ENCODE results near the gene PDIK1L. TPM values are rescaled to one million over a fixed set of nuclear protein-coding genes. Genes with fewer than 3 reads are reported as not detected.
A peak's percentile ranks its signal among the peaks of the same experiment; 100 is the strongest.

The PDIK1L gene
- total and polyA plus RNA-seq, 4 donors, result 3.2 to 9.2 (median 4.8) TPM

GRCh38 chr1:26168410-26169197 is 57.0 kb downstream of the PDIK1L start, which contains the start of gene C1orf232:
Gene C1orf232, minus strand, starts transcription at chr1:26168963. Its CDS starts 464 bp downstream, at chr1:26168499.
- Histone ChIP-seq H3K27ac (ENCODE audit: low read depth in 1 of 2, low read length in 2 of 2) (peak within 1 kb of the TSS; percentile 60 to 82), H3K4me1 (ENCODE audit: control insufficient read depth in 4 of 4, insufficient read depth in 4 of 4, low read length in 3 of 4) (peaks cover 6 to 27% (median 13%) of the 10 kb centered on the region in 4 donors), H3K27me3 (ENCODE audit: control insufficient read depth in 4 of 4, insufficient read depth in 4 of 4, low read length in 3 of 4) (no peaks in the 10 kb centered on the region), H3K9me3 (ENCODE audit: control insufficient read depth in 4 of 4, low read length in 3 of 4) (no peaks in the 10 kb centered on the region), H3K9ac (ENCODE audit: low read depth in 1 of 2, low read length in 2 of 2) (peak within 1 kb of the TSS in 1 of 2 donors; percentile 90), H3K36me3 (ENCODE audit: control insufficient read depth in 4 of 4, insufficient read depth in 3 of 4, low read depth in 1 of 4, low read length in 3 of 4) (no peaks in the 10 kb centered on the region), H3K4me3 (ENCODE audit: low read depth in 1 of 3, low read length in 3 of 3) (peak within 1 kb of the TSS; percentile 59 to 90 (median 84))
- 78% methylated on average over 5 of the region's 5 CpGs for WGBS
- TF ChIP-seq ATF3 (IDR thresholded peaks at IDR 0.05) (no peak), REST (IDR thresholded peaks at IDR 0.05) (no peak), TAF1 (conservative IDR thresholded peaks at IDR 0.05) (no peak), FOXA2 (IDR thresholded peaks at IDR 0.05) (no peak), EGR1 (IDR thresholded peaks at IDR 0.05; ENCODE audit: low read depth in 2 of 2) (no peak), ZBTB33 (IDR thresholded peaks at IDR 0.05) (no peak), NR2F2 (IDR thresholded peaks at IDR 0.05) (no peak), HNF4G (IDR thresholded peaks at IDR 0.05) (no peak), YY1 (IDR thresholded peaks at IDR 0.05) (no peak)
- no peak for DNase-seq (ENCODE audit: low spot score)

GRCh38 chr1:26169198-26169554 is 57.6 kb downstream of the PDIK1L start:
- no peaks in the 10 kb centered on the region for H3K36me3 ChIP-seq (ENCODE audit: control insufficient read depth in 4 of 4, insufficient read depth in 3 of 4, low read depth in 1 of 4, low read length in 3 of 4)
- peaks cover 6 to 22% (median 10%) of the 10 kb centered on the region in 4 donors for H3K4me1 ChIP-seq (ENCODE audit: control insufficient read depth in 4 of 4, insufficient read depth in 4 of 4, low read length in 3 of 4)
- no peak overlapping the region for H3K9ac ChIP-seq (ENCODE audit: low read depth in 1 of 2, low read length in 2 of 2)
- H3K27me3 ChIP-seq (ENCODE audit: control insufficient read depth in 4 of 4, insufficient read depth in 4 of 4, low read length in 3 of 4), result no peaks in the 10 kb centered on the region
- H3K4me3 ChIP-seq (ENCODE audit: low read depth in 1 of 3, low read length in 3 of 3), result no peak overlapping the region
- DNase-seq (ENCODE audit: low spot score), result no peak
- 60% methylated on average over 4 of the region's 4 CpGs for WGBS
- H3K9me3 ChIP-seq (ENCODE audit: control insufficient read depth in 4 of 4, low read length in 3 of 4), result no peaks in the 10 kb centered on the region
- H3K27ac ChIP-seq (ENCODE audit: low read depth in 1 of 2, low read length in 2 of 2), result peak overlapping the region in 1 of 2 donors; percentile 60
- no peak for TF ChIP-seq YY1 (IDR thresholded peaks at IDR 0.05)
- TF ChIP-seq ATF3 (IDR thresholded peaks at IDR 0.05), result no peak
- no peak for TF ChIP-seq REST (IDR thresholded peaks at IDR 0.05)
- TF ChIP-seq CTCF (IDR thresholded peaks at IDR 0.05; ENCODE audit: low read depth, low read length, missing input control), result no peak
- no peak for TF ChIP-seq GABPA (IDR thresholded peaks at IDR 0.05 in 1 of 2, conservative IDR thresholded peaks at IDR 0.05 in 1 of 2)
- no peak for TF ChIP-seq FOXA1 (IDR thresholded peaks at IDR 0.05)
- TF ChIP-seq TAF1 (conservative IDR thresholded peaks at IDR 0.05), result no peak
- TF ChIP-seq HNF4G (IDR thresholded peaks at IDR 0.05), result no peak
- no peak for TF ChIP-seq JUND (IDR thresholded peaks at IDR 0.05)
- TF ChIP-seq HNF4A (conservative IDR thresholded peaks at IDR 0.05), result no peak
- no peak for TF ChIP-seq SP1 (IDR thresholded peaks at IDR 0.05)
- TF ChIP-seq EGR1 (IDR thresholded peaks at IDR 0.05; ENCODE audit: low read depth in 2 of 2), result no peak

All from liver (tissue), 9 donors.